ENCODE data around the gene CCDC80.
A peak's percentile ranks its signal among the peaks of the same experiment; 100 is the strongest.
"Not testable (repeated sequence)": the region's sequence is repeated elsewhere in the genome, so short reads cannot be mapped to it uniquely, and the experiment has no call there.

Gene CCDC80

GRCh38 chr3:112640930-112641801, at the start of gene CCDC80:
CCDC80 (minus strand) TSS chr3:112641143; CDS start chr3:112639905, 1,238 bp downstream.
- DNase-seq: no peak

GRCh38 chr3:112689989-112690388, 49.0 kb upstream of the CCDC80 start:
- DNase-seq: no peak

GRCh38 chr3:112689385-112689784, 48.4 kb upstream of the CCDC80 start:
- DNase-seq: no peak

- no peak for DNase-seq
Measured at GRCh38 chr3:112688819-112689218, 47.9 kb upstream of the CCDC80 start.

GRCh38 chr3:112688085-112688769, 47.3 kb upstream of the CCDC80 start:
- no peak for DNase-seq

- no peak for DNase-seq
Measured at GRCh38 chr3:112687616-112688015, 46.7 kb upstream of the CCDC80 start.

- no peak for DNase-seq
Measured at GRCh38 chr3:112687211-112687610, 46.3 kb upstream of the CCDC80 start.

- DNase-seq: no peak
Measured at GRCh38 chr3:112685956-112686799, 45.2 kb upstream of the CCDC80 start.

- DNase-seq: no peak
Measured at GRCh38 chr3:112685420-112685819, 44.5 kb upstream of the CCDC80 start.

- no peak for DNase-seq
Measured at GRCh38 chr3:112682361-112682760, 41.4 kb upstream of the CCDC80 start.

GRCh38 chr3:112681822-112682325, 40.9 kb upstream of the CCDC80 start:
- peak; percentile 14 for DNase-seq

- no peak for DNase-seq
Measured at GRCh38 chr3:112676659-112677234, 35.8 kb upstream of the CCDC80 start.

- DNase-seq: no peak
Measured at GRCh38 chr3:112675943-112676535, 35.1 kb upstream of the CCDC80 start.

- no peak for DNase-seq
Measured at GRCh38 chr3:112675349-112675748, 34.4 kb upstream of the CCDC80 start.

- DNase-seq: no peak
Measured at GRCh38 chr3:112672716-112673541, 32.0 kb upstream of the CCDC80 start.

- peak; percentile 27 for DNase-seq
Measured at GRCh38 chr3:112671930-112672715, 31.2 kb upstream of the CCDC80 start.

- DNase-seq: no peak
Measured at GRCh38 chr3:112670824-112671223, 29.9 kb upstream of the CCDC80 start.

GRCh38 chr3:112667599-112667998, 26.7 kb upstream of the CCDC80 start:
- no peak for DNase-seq

GRCh38 chr3:112665009-112665408, 24.1 kb upstream of the CCDC80 start:
- not testable (repeated sequence) for DNase-seq

GRCh38 chr3:112656043-112656442, 15.1 kb upstream of the CCDC80 start:
- DNase-seq: no peak
